Measurements from ENCODE around the gene CLSTN2.

The CLSTN2 gene

DNA sequence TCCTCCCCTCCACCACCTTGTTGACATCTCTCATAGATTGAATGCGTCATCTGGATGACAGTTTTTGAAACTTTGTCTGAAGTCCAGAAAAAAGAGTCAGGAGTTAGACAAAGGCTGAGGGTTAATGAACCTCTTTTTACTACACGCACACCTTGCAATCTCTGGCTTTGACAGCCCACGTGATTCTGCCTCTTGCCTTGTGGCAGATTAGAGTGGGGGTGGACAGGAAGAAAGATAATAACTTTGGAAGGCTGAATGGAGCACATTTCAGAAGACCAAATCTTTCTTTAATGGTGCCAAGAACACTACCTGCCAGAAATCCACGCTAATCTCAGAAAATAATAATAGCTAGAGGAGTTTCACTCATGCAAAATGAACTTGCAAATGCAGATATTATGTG is 415.0 kb downstream of the CLSTN2 start:
- peaks cover 12% of the 10 kb centered on the region for H3K4me1 Mint-ChIP-seq
- H3K36me3 Mint-ChIP-seq (ENCODE audit: low read depth) = no peaks in the 10 kb centered on the region
- no peak for TF ChIP-seq CTCF (IDR thresholded peaks at IDR 0.05)
- no peaks in the 10 kb centered on the region for H3K9me3 Mint-ChIP-seq
- H3K27ac Mint-ChIP-seq = no peak overlapping the region
- peaks cover 6% of the 10 kb centered on the region for H3K27me3 Mint-ChIP-seq (ENCODE audit: low read depth, poor library complexity)
- H3K4me3 Mint-ChIP-seq = no peak overlapping the region
- no peak for DNase-seq

GRCh38 chr3:140351466-140351865 is 416.5 kb downstream of the CLSTN2 start:
- Mint-ChIP-seq H3K36me3 (ENCODE audit: low read depth) (no peaks in the 10 kb centered on the region), H3K27me3 (ENCODE audit: low read depth, poor library complexity) (peaks cover 6% of the 10 kb centered on the region), H3K4me1 (peaks cover 12% of the 10 kb centered on the region), H3K4me3 (no peak overlapping the region), H3K27ac (no peak overlapping the region), H3K9me3 (no peaks in the 10 kb centered on the region)
- DNase-seq = no peak
- no peak for TF ChIP-seq CTCF (IDR thresholded peaks at IDR 0.05)

- Mint-ChIP-seq H3K36me3 (ENCODE audit: low read depth) (no peaks in the 10 kb centered on the region), H3K4me1 (peaks cover 5% of the 10 kb centered on the region), H3K27ac (no peak overlapping the region), H3K4me3 (no peak overlapping the region), H3K9me3 (no peaks in the 10 kb centered on the region), H3K27me3 (ENCODE audit: low read depth, poor library complexity) (peaks cover 5% of the 10 kb centered on the region)
- DNase-seq = no peak
- TF ChIP-seq CTCF (IDR thresholded peaks at IDR 0.05) = no peak
Observed at GRCh38 chr3:140355481-140355880, 420.5 kb downstream of the CLSTN2 start.

GRCh38 chr3:140358686-140359085 is 423.7 kb downstream of the CLSTN2 start:
- Mint-ChIP-seq H3K9me3 (peaks cover 5% of the 10 kb centered on the region), H3K4me1 (peaks cover 5% of the 10 kb centered on the region), H3K36me3 (ENCODE audit: low read depth) (no peaks in the 10 kb centered on the region), H3K4me3 (no peak overlapping the region), H3K27me3 (ENCODE audit: low read depth, poor library complexity) (peaks cover 11% of the 10 kb centered on the region), H3K27ac (no peak overlapping the region)
- no peak for DNase-seq
- no peak for TF ChIP-seq CTCF (IDR thresholded peaks at IDR 0.05)

GRCh38 chr3:140359233-140359995 is 424.4 kb downstream of the CLSTN2 start:
- no peak for TF ChIP-seq CTCF (IDR thresholded peaks at IDR 0.05)
- no peak for DNase-seq
- peaks cover 11% of the 10 kb centered on the region for H3K27me3 Mint-ChIP-seq (ENCODE audit: low read depth, poor library complexity)
- no peaks in the 10 kb centered on the region for H3K36me3 Mint-ChIP-seq (ENCODE audit: low read depth)
- peaks cover 5% of the 10 kb centered on the region for H3K4me1 Mint-ChIP-seq
- peaks cover 5% of the 10 kb centered on the region for H3K9me3 Mint-ChIP-seq
- no peak overlapping the region for H3K4me3 Mint-ChIP-seq
- H3K27ac Mint-ChIP-seq = no peak overlapping the region

DNA sequence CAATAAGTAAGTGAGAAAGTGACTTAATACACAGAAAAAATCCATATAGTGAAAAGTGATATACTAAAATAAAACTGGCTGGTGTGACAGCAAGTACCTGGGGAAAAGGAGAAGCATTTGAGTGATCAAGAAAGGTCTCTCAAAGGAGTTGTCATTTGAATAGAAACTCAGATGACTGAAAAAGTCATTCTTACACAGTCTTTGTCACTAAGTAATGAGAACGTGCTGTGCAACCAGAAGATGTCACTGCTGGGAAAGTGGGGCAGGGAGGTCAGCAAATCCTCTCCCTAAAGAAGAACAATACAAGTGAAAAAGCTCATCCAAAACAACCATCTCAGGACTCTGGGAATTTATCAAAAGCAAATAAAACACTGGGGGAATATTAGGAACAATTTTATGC is 425.3 kb downstream of the CLSTN2 start:
- H3K9me3 Mint-ChIP-seq = peaks cover 5% of the 10 kb centered on the region

More for the DNA sequence above, 425.3 kb downstream of the CLSTN2 start:
- no peaks in the 10 kb centered on the region for H3K36me3 Mint-ChIP-seq (ENCODE audit: low read depth)
- H3K27me3 Mint-ChIP-seq (ENCODE audit: low read depth, poor library complexity) = peaks cover 11% of the 10 kb centered on the region
- no peak for TF ChIP-seq CTCF (IDR thresholded peaks at IDR 0.05)
- H3K4me1 Mint-ChIP-seq = peaks cover 5% of the 10 kb centered on the region
- peak overlapping the region; percentile 18 for H3K27ac Mint-ChIP-seq
- no peak overlapping the region for H3K4me3 Mint-ChIP-seq
- DNase-seq = no peak

All from nephron progenitor cell (in vitro differentiated cells).